ENCODE data around the gene TBCB. TPM values are rescaled to one million over a fixed set of nuclear protein-coding genes. Genes with fewer than 3 reads are reported as not detected.

TBCB gene
- total and polyA plus RNA-seq, 2 experiments from 2014 or later = 123 to 149 TPM

DNA sequence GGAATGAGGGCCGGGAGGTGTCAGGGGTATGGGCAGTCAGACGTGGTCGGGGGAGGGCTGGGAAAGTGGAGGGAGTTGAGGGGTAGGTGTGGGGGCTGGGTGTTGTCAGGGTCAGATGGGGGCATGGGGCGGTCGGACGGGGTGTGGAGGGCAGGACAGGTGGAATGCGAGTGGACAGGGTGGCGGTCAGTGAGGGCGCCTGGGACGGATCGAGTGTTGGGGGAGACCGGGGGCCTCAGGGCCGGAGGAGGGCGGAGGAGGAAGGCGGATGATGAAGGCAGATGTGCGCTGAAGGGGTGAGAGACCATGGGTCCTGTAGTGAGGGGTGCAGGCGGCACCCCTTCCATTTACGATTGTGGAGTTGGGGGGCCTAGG is 5.7 kb downstream of the TBCB start:
- no peaks in the 10 kb centered on the region for H4K20me1 ChIP-seq (ENCODE audit: insufficient read depth, poor library complexity, severe bottlenecking)
- no peaks in the 10 kb centered on the region for H3K36me3 ChIP-seq (replicated peaks; ENCODE audit: insufficient read depth, low read depth)
- H3K4me3 ChIP-seq = no peak overlapping the region
- no peaks in the 10 kb centered on the region for H3K27me3 ChIP-seq
- H2AFZ ChIP-seq = no peak overlapping the region
- 92% methylated on average over 2 of the region's 18 CpGs for WGBS (ENCODE audit: low lambda C conversion rate, missing lambda C conversion rate)
- H3K9me2 ChIP-seq (replicated peaks; ENCODE audit: insufficient read depth) = no peaks in the 10 kb centered on the region
- no peak overlapping the region for H3K4me2 ChIP-seq
- no peak for TF ChIP-seq CTCF (IDR thresholded peaks at IDR 0.05; ENCODE audit: poor library complexity)
- TF ChIP-seq EZH2 (IDR thresholded peaks at IDR 0.05; ENCODE audit: borderline replicate concordance) = no peak
- TF ChIP-seq EZH2phosphoT487 (IDR thresholded peaks at IDR 0.05; ENCODE audit: low read depth, severe bottlenecking, unreplicated experiment) = no peak
- H3K27ac ChIP-seq = no peak overlapping the region
- DNase-seq (ENCODE audit: low spot score) = no peak
- no peaks in the 10 kb centered on the region for H3K9me3 ChIP-seq (ENCODE audit: low read depth)
- H3K79me2 ChIP-seq = peaks cover 22% of the 10 kb centered on the region
- peaks cover 6% of the 10 kb centered on the region for H3K4me1 ChIP-seq (ENCODE audit: insufficient read depth)

- 94% methylated on average over 46 of the region's 49 CpGs for WGBS (ENCODE audit: low lambda C conversion rate, missing lambda C conversion rate)
- TF ChIP-seq CTCF (IDR thresholded peaks at IDR 0.05; ENCODE audit: poor library complexity) = no peak
- no peak for TF ChIP-seq EZH2phosphoT487 (IDR thresholded peaks at IDR 0.05; ENCODE audit: low read depth, severe bottlenecking, unreplicated experiment)
- Histone ChIP-seq H3K9me3 (ENCODE audit: low read depth) (no peaks in the 10 kb centered on the region), H4K20me1 (ENCODE audit: insufficient read depth, poor library complexity, severe bottlenecking) (no peaks in the 10 kb centered on the region), H3K4me1 (ENCODE audit: insufficient read depth) (no peaks in the 10 kb centered on the region), H3K9me2 (replicated peaks; ENCODE audit: insufficient read depth) (no peaks in the 10 kb centered on the region), H3K4me2 (no peak overlapping the region), H3K79me2 (peaks cover 15% of the 10 kb centered on the region), H3K36me3 (replicated peaks; ENCODE audit: insufficient read depth, low read depth) (no peaks in the 10 kb centered on the region), H3K4me3 (no peak overlapping the region), H2AFZ (no peak overlapping the region), H3K27me3 (no peaks in the 10 kb centered on the region), H3K27ac (no peak overlapping the region)
- no peak for DNase-seq (ENCODE audit: low spot score)
These were observed 6.3 kb downstream of the TBCB start for GRCh38 chr19:36121486-36122124.

- DNase-seq (ENCODE audit: low spot score) = no peak
- TF ChIP-seq EZH2phosphoT487 (IDR thresholded peaks at IDR 0.05; ENCODE audit: low read depth, severe bottlenecking, unreplicated experiment) (no peak), EZH2 (IDR thresholded peaks at IDR 0.05; ENCODE audit: borderline replicate concordance) (no peak), CTCF (IDR thresholded peaks at IDR 0.05; ENCODE audit: poor library complexity) (no peak)
- Histone ChIP-seq H3K4me3 (no peak overlapping the region), H3K27ac (no peak overlapping the region), H3K9me3 (ENCODE audit: low read depth) (no peaks in the 10 kb centered on the region), H3K36me3 (replicated peaks; ENCODE audit: insufficient read depth, low read depth) (no peaks in the 10 kb centered on the region), H4K20me1 (ENCODE audit: insufficient read depth, poor library complexity, severe bottlenecking) (no peaks in the 10 kb centered on the region), H2AFZ (no peak overlapping the region), H3K27me3 (no peaks in the 10 kb centered on the region), H3K9me2 (replicated peaks; ENCODE audit: insufficient read depth) (no peaks in the 10 kb centered on the region), H3K4me2 (no peak overlapping the region), H3K4me1 (ENCODE audit: insufficient read depth) (peaks cover 7% of the 10 kb centered on the region), H3K79me2 (no peaks in the 10 kb centered on the region)
- 93% methylated on average over 9 of the region's 9 CpGs for WGBS (ENCODE audit: low lambda C conversion rate, missing lambda C conversion rate)
These were observed 10.3 kb downstream of the TBCB start for GRCh38 chr19:36125557-36125956.
